HEK293T (cell line): ENCODE data around the gene C16orf89.

Source experiments
- HDGF ChIP-seq: fragments of 450-650 bp; IDR thresholded peaks from 2 replicates; pipeline ENCODE4 v1.6.1; 2017; ENCODE audit warnings: antibody characterized with exemption, borderline replicate concordance
- SUZ12 ChIP-seq: fragments of 450-650 bp; IDR thresholded peaks from 2 replicates; pipeline ENCODE4 v1.6.1; 2016; ENCODE audit warnings: mild to moderate bottlenecking

DNA sequence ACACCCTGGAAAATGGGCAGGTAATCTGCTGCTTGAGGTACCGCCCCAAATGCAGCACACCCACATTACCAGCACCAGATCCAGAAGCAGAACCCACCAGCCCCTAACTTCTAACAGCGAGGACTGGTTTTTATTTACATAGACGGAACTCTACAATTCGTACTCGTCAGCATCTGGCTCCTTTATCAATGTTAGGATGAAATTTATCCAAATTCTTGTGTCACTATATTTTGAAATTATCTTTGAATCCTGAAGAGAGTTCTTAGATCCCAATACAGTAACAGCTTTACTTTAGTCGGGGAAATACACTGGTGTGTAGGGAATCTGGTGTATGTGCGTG is 5.6 kb upstream of the C16orf89 start:
- TF ChIP-seq HDGF (no peak), SUZ12 (no peak)
